DMS114 treated with DMSO at 0.1 percent for 48 hours (cell line): ENCODE measurements around the gene PRPSAP2.
"Not testable (repeated sequence)": the region's sequence is repeated elsewhere in the genome, so short reads cannot be mapped to it uniquely, and the experiment has no call there.

Experiments used
- DNase-seq: peaks from one replicate; lab custom pipeline; 2025; ENCODE audit not compliant: unreplicated experiment; lab: John Stamatoyannopoulos, UW

PRPSAP2 gene

DNA sequence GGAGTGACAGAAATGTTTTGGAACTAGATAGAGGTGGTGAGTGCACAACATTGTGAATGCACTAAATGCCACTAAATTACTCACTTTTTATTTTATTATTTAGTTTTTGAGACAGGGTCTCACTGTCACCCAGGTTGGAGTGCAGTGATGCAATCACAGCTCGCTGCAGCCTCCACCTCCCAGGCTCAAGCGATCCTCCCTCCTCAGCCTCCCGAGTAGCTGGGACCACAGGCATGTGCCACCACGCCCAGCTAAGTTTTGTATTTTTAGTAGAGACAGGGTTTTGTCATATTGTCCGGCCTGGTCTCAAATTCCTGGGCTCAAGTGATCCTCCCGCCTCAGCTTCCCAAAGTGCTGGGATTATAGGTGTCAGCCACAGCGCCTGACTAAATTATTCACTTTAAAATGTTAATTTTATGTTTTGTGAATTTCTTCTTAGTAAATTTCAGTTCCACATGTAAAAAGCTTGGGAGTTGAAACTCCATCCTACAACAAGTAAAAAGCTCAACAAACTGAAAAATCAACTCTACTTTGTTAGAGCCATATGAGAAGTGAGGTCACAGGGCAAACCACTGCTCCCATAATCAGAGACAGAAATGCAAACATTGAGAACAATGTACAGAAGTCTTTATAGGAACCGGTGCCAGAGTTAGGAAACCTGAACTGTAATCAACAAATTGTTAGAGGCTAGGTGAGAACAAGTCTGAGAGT lies 80.2 kb downstream of the PRPSAP2 start:
- no peak for DNase-seq

DNA sequence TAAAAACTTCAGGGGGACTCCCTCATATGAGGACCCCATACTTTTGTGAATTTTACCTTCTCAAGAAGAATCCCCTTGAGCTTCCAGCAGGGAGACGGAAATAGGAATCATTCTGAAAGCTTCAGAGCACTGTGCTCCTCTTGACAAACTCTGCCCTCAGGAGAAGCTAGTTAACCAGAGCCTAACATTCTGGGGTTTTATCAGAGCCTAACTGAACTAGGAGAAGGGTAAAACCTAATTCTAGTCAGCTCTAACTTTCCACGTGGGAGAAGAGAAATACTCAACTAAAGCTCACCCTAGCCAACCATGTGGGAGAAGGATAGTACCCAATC lies 80.7 kb downstream of the PRPSAP2 start:
- no peak for DNase-seq

DNA sequence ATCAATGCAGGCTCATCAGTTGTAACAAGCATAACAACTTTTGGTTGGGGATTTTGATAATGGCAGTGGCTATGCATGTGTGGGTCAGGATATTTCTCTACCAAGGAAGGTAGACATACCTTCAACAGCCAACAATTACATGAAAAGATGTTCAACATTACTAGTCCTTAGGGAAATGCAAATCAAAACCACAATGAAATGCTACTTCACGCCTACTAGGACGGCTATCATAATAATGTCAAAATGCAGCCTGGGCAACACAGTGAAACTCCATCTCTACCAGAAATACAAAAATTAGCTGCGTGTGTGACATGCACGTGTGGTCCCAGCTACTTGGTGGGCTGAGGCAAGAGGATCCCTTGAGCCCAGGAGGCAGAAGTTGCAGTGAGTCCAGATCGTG lies 86.7 kb downstream of the PRPSAP2 start:
- DNase-seq, result no peak

- DNase-seq, result no peak
Measured at GRCh38 chr17:18946536-18946935, 88.6 kb downstream of the PRPSAP2 start.

- no peak for DNase-seq
Measured at GRCh38 chr17:18947866-18948265, 89.9 kb downstream of the PRPSAP2 start.

GRCh38 chr17:18948476-18949006 lies 90.6 kb downstream of the PRPSAP2 start:
- DNase-seq, result no peak

- no peak for DNase-seq
Measured at GRCh38 chr17:18949566-18949965, 91.6 kb downstream of the PRPSAP2 start.

DNA sequence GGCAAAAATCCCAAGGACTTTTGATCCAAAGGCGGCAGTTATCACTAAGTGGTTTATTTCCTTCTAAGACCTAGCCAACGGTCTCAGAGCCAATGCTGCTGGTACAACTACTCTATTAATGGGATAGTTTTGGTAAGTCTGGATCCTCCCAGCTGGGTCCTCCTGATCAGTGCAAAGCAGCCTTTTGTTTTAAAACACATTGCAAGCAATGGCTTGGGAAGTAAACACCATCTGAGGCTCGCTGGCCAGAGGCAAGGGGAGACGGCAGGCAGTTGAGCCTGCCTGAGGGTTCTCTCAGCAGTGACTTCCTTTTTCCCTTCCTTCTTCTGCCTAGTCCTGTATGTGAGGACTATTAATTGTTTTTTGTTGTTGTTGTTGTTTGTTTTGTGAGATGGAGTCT lies 92.4 kb downstream of the PRPSAP2 start:
- no peak for DNase-seq

DNA sequence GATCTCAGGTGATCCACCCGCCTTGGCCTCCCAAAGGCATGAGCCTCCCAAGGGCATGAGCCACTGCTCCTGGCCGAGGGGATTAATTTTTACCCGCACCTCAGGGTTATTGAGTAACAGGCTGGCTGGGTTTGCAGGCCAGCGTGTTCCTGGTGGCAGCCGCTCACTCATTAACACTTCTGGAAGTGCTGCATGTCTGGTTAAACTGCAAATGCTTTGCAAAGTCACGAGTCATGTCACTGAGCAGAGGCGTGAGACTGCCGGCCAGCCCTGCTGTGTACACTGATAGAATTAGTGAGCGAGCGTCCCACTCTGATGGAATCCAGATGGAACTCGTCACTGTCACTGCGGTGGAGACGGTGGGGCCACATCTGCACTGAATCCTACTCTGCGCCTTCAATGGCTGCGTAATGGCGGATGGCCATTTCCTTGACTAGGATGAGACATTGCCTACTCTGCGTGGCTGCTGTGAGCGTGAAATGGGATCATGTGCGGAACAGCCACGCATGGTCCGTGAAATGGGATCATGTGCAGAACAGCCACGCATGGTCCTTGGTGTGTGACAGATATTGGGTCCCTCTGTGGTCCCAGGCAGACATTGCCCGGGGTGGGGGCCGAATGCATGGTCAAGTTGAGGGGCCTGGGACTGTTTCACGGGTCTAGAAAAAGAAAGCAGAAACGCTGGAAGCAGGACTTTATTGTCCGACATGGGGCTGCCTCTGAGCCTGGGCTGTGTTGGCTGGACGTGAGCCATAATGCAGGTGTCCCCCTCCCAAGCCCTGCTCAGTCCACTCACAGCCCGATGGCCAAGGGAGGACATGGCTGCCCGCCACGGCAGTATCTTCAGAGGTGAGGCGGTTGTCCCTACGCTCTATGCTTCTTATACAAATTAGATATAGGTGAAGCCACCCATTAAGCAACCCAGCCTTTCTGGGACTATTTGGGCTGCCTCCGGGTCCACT lies 93.3 kb downstream of the PRPSAP2 start:
- DNase-seq, result no peak

DNA sequence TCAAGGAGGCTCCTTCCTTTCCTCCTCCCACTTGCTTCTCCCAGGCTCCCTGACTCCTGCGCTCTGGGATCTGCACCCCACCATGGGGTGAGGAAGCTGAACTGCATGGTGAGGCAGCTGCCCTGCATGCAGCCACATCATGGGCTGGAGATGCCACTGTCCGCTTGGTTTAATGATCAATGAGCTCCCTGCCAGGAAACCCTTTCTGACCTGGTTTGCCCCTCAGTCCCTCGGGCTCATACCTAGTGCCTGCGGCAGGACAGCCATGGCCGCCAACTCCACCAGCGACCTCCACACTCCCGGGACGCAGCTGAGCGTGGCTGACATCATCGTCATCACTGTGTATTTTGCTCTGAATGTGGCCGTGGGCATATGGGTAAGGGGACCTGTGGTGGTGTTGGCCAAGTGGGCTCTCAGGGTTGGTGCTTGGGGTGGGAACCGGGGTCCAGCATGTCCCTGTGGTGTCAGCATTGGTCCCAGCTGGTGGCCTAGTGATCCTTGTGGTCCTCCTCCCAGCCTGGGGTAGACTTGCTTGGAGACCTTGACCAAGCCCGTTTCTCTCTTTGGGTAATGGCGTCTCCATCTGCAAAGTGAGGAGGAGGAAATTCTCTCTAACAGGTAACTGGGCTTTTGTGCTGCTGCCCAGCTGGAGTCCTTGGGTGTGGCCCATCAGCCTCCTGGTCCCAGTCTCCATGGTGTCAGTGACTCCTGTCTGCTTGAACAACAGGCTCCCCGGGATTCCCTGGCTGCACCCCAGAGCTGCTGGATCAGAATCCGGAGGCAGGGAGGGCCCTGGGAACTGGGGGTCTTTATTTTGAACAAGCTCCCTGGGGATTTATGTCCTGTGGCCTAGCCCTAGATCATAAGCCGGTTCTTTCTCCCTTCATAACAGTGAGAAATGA lies 94.3 kb downstream of the PRPSAP2 start, which contains the start of gene SLC5A10:
SLC5A10 (plus strand) TSS at position 225 of the 902 bp plus-strand sequence; CDS start at position 266, 41 bp downstream.
- no peak for DNase-seq

DNA sequence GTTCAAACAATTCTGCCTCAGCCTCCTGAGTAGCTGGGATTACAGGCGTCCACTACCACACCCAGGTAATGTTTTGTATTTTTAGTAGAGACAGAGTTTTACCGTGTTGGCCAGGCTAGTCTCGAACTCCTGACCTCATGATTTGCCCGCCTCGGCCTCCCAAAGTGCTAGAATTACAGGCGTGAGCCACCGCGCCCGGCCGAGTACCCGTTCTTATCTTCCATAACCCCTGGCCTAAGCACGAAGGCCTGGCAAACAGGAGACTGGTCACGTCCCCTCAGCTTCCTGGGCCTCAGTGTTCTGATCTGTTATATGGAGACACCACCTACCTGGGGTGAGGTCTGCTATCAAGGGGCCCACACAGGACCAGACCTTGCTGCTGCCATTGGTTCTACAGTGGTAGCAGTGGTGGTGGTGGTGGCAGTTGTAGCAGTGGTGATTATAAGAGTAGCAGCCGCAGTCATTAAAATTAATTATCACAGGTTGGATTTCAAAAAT lies 95.3 kb downstream of the PRPSAP2 start:
- no peak for DNase-seq

- no peak for DNase-seq
Measured at GRCh38 chr17:18954321-18954720, 96.4 kb downstream of the PRPSAP2 start.

- no peak for DNase-seq
Measured at GRCh38 chr17:18955009-18955408, 97.1 kb downstream of the PRPSAP2 start.

GRCh38 chr17:18956021-18956420 lies 98.1 kb downstream of the PRPSAP2 start:
- not testable (repeated sequence) for DNase-seq

- no peak for DNase-seq
Measured at GRCh38 chr17:18956581-18956980, 98.7 kb downstream of the PRPSAP2 start.

GRCh38 chr17:18957831-18958230 lies 99.9 kb downstream of the PRPSAP2 start:
- no peak for DNase-seq

GRCh38 chr17:18958611-18959010 lies 100.7 kb downstream of the PRPSAP2 start:
- DNase-seq, result no peak

DNA sequence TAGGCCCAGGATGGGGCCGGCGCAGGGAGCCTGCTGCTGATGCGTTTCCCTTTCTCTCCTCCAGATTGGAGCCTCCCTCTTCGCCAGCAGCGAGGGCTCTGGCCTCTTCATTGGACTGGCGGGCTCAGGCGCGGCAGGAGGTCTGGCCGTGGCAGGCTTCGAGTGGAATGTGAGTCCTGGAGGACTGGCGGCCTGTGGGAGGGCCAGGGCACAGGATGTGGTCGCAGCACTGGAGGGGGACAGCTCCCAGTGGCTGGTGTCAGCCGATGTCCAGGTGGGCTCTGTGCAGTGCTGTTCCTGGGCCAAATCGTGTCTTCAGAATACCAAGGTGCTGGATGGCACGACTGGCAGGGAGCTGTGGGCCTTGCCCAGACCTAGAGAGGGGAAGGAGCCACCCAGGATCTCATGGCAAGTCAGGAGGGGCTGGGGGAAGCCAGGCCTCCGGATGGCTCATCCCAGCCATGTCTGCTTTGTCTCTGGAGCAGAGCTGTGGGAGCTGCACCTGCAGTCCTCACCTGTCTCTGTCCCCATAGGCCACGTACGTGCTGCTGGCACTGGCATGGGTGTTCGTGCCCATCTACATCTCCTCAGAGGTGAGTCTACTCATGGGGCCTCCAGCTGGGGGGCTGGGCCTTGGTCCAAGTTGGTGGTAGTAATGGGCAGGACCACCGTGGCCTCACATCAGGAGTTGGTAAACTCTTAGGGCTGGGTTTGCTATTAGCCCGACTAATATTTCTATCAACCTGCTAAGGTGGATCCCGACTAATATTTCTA lies 101.3 kb downstream of the PRPSAP2 start:
- no peak for DNase-seq

DNA sequence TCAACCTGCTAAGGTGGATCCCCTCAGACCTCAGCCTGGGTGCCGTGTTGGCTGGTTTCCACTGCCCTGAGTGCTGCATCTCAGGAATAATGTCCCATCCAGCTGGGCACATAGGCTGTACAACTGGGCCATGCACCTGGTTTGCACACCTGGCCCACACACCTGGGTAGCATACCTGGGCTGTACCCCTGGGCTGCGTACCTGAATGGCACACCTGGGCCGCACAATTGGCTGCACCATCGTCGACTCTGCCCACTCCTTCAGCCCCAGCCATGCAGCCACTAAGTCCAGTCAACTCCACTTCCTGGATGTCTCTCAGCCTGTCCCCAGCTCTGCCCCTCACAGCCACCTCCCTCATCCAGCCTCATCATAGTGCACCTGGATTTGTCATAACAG lies 101.9 kb downstream of the PRPSAP2 start:
- DNase-seq, result no peak

- no peak for DNase-seq
Measured at GRCh38 chr17:18960241-18960665, 102.3 kb downstream of the PRPSAP2 start.
